Stomach smooth muscle (tissue), 2 donors: ENCODE data around the gene GLIS2.
A peak's percentile ranks its signal among the peaks of the same experiment; 100 is the strongest.

Experiments
- H3K27ac ChIP-seq: one replicate; pipeline ENCODE4 v1.7.0; 2013; ENCODE audit warnings: mild to moderate bottlenecking, low read length, inconsistent platforms
- H3K27me3 ChIP-seq, 2 donors: one replicate each; pipeline ENCODE4 v1.7.0; 2013; ENCODE audit warnings: low read length in 2 of 2; ENCODE audit not compliant: insufficient read depth in 2 of 2, control insufficient read depth in 1 of 2
- H3K36me3 ChIP-seq, 2 donors: one replicate each; pipeline ENCODE4 v1.7.0; 2013; ENCODE audit warnings: low read length in 2 of 2; ENCODE audit not compliant: control insufficient read depth in 2 of 2, insufficient read depth in 2 of 2
- H3K4me1 ChIP-seq: one replicate; pipeline ENCODE4 v1.7.0; 2013; ENCODE audit warnings: low read length; ENCODE audit not compliant: control insufficient read depth, insufficient read depth
- H3K4me3 ChIP-seq, 2 donors: one replicate each; pipeline ENCODE4 v1.7.0; 2013; ENCODE audit warnings: low read length in 2 of 2
- H3K9ac ChIP-seq, 2 donors: one replicate each; pipeline ENCODE4 v1.7.0; 2013; ENCODE audit warnings: low read length in 2 of 2, mild to moderate bottlenecking in 1 of 2
- H3K9me3 ChIP-seq, 2 donors: one replicate each; pipeline ENCODE4 v1.7.0; 2013; ENCODE audit warnings: low read length in 2 of 2; ENCODE audit not compliant: control insufficient read depth in 2 of 2
- donor health status: healthy.
- donor health status: Pancreatic carcinoma.

Gene GLIS2

GRCh38 chr16:4372001-4372577 lies 56.2 kb downstream of the GLIS2 start:
- no peaks in the 10 kb centered on the region for H3K27me3 ChIP-seq
- peaks cover 63% of the 10 kb centered on the region for H3K4me1 ChIP-seq
- peaks cover 0 to 2% of the 10 kb centered on the region in 2 donors for H3K36me3 ChIP-seq
- H3K9ac ChIP-seq, result peak overlapping the region; percentile 36 to 44
- no peaks in the 10 kb centered on the region for H3K9me3 ChIP-seq
- H3K4me3 ChIP-seq, result peak overlapping the region; percentile 74 to 78
- peak overlapping the region; percentile 69 for H3K27ac ChIP-seq

- Histone ChIP-seq H3K27me3 (no peaks in the 10 kb centered on the region), H3K36me3 (no peaks in the 10 kb centered on the region), H3K9ac (peak overlapping the region; percentile 47 to 61), H3K9me3 (no peaks in the 10 kb centered on the region), H3K4me3 (peak overlapping the region; percentile 74 to 78), H3K4me1 (peaks cover 68% of the 10 kb centered on the region), H3K27ac (peak overlapping the region; percentile 55)
Observed at GRCh38 chr16:4372578-4373355, 56.9 kb downstream of the GLIS2 start.

GRCh38 chr16:4373356-4373908 lies 57.6 kb downstream of the GLIS2 start:
- Histone ChIP-seq H3K9ac (peak overlapping the region; percentile 51 to 61), H3K4me3 (peak overlapping the region; percentile 50 to 78), H3K4me1 (peaks cover 75% of the 10 kb centered on the region), H3K36me3 (no peaks in the 10 kb centered on the region), H3K27ac (peak overlapping the region; percentile 55), H3K27me3 (no peaks in the 10 kb centered on the region), H3K9me3 (no peaks in the 10 kb centered on the region)

GRCh38 chr16:4373909-4374742 lies 58.3 kb downstream of the GLIS2 start:
- Histone ChIP-seq H3K27ac (peak overlapping the region; percentile 55), H3K27me3 (no peaks in the 10 kb centered on the region), H3K9me3 (no peaks in the 10 kb centered on the region), H3K9ac (peak overlapping the region; percentile 51 to 61), H3K4me1 (peaks cover 81% of the 10 kb centered on the region), H3K4me3 (peak overlapping the region; percentile 50 to 78), H3K36me3 (no peaks in the 10 kb centered on the region)

- Histone ChIP-seq H3K27ac (peak overlapping the region; percentile 77), H3K9me3 (no peaks in the 10 kb centered on the region), H3K9ac (peak overlapping the region; percentile 13 to 47), H3K4me1 (peaks cover 84% of the 10 kb centered on the region), H3K36me3 (no peaks in the 10 kb centered on the region), H3K27me3 (no peaks in the 10 kb centered on the region), H3K4me3 (peak overlapping the region; percentile 29 to 57)
Observed at GRCh38 chr16:4375717-4376116, 59.9 kb downstream of the GLIS2 start.

- Histone ChIP-seq H3K4me3 (peak overlapping the region; percentile 29 to 57), H3K4me1 (peaks cover 79% of the 10 kb centered on the region), H3K9ac (peak overlapping the region; percentile 13 to 47), H3K36me3 (peaks cover 0 to 4% of the 10 kb centered on the region in 2 donors), H3K9me3 (no peaks in the 10 kb centered on the region), H3K27me3 (no peaks in the 10 kb centered on the region), H3K27ac (peak overlapping the region; percentile 77)
Observed at GRCh38 chr16:4376126-4376892, 60.4 kb downstream of the GLIS2 start.

- peaks cover 76% of the 10 kb centered on the region for H3K4me1 ChIP-seq
- no peaks in the 10 kb centered on the region for H3K27me3 ChIP-seq
- H3K4me3 ChIP-seq, result peak overlapping the region in 1 of 2 donors; percentile 40
- H3K9me3 ChIP-seq, result no peaks in the 10 kb centered on the region
- H3K27ac ChIP-seq, result peak overlapping the region; percentile 77
- H3K36me3 ChIP-seq, result peaks cover 0 to 8% of the 10 kb centered on the region in 2 donors
- H3K9ac ChIP-seq, result no peak overlapping the region
Observed at GRCh38 chr16:4376893-4377572, 61.2 kb downstream of the GLIS2 start.

GRCh38 chr16:4377573-4378154 lies 61.8 kb downstream of the GLIS2 start:
- no peaks in the 10 kb centered on the region for H3K27me3 ChIP-seq
- no peak overlapping the region for H3K9ac ChIP-seq
- no peaks in the 10 kb centered on the region for H3K9me3 ChIP-seq
- peaks cover 0 to 10% of the 10 kb centered on the region in 2 donors for H3K36me3 ChIP-seq
- H3K27ac ChIP-seq, result no peak overlapping the region
- peaks cover 71% of the 10 kb centered on the region for H3K4me1 ChIP-seq
- H3K4me3 ChIP-seq, result peak overlapping the region in 1 of 2 donors; percentile 29

GRCh38 chr16:4378161-4378666 lies 62.3 kb downstream of the GLIS2 start:
- H3K4me1 ChIP-seq, result peaks cover 65% of the 10 kb centered on the region
- H3K36me3 ChIP-seq, result peaks cover 0 to 10% of the 10 kb centered on the region in 2 donors
- H3K27ac ChIP-seq, result no peak overlapping the region
- H3K9me3 ChIP-seq, result no peaks in the 10 kb centered on the region
- no peak overlapping the region for H3K4me3 ChIP-seq
- H3K9ac ChIP-seq, result no peak overlapping the region
- no peaks in the 10 kb centered on the region for H3K27me3 ChIP-seq
